ENCODE data around the gene ING4. TPM values are rescaled to one million over a fixed set of nuclear protein-coding genes. Genes with fewer than 3 reads are reported as not detected.

Gene ING4
- total RNA-seq, 3 donors from 2014 or later (not counting 1 experiment from before 2014, with no cell fraction given): 29.9 to 40.9 (median 30.2) TPM

DNA sequence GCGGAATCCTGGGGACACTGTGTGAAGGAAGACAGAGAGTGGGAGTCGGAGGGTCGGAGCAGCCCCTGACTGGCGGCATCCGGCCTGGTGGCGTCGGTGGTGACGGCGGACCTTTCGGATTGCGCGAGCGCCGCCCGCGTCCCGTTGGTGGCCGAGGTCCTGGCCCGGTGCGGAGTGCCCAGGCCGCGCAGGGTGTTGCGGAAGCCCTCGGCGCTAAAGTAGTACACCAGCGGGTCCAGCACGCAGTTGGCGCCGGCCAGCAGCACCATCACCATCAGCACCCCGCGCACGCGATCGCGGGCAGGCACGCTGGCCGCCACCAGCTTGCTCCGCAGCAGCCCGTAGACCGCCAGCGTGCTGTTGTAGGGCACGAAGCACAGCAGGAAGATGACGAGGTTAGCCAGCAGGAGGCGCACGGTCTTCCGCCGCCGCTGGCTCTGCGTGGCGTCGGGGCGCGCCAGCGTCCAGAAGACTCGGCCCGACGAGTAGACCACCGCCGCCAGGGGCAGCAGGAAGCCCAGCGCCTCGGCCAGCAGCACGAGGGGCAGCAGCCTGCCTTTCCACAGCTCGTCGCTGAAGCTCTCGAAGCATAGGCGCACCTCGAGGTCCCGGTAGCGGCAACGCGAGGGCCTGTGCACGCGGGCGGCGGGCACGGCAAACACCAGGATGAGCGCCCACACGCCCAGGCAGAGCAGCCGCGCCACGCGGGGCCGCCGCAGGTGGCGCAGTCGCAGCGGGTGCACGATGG lies 42.6 kb downstream of the ING4 start:
- Mint-ChIP-seq H3K27ac (peak overlapping the region; percentile 47 to 48), H3K4me1 (peaks cover 6 to 31% of the 10 kb centered on the region in 2 donors), H3K27me3 (ENCODE audit: low read depth in 2 of 2) (no peaks in the 10 kb centered on the region), H3K4me3 (peak overlapping the region; percentile 47), H3K36me3 (peaks cover 7% of the 10 kb centered on the region), H3K9me3 (no peaks in the 10 kb centered on the region)
- Histone ChIP-seq H3K27ac (ENCODE audit: low read length) (no peak overlapping the region), H3K27me3 (ENCODE audit: control insufficient read depth, insufficient read depth, low read length) (no peaks in the 10 kb centered on the region), H3K36me3 (ENCODE audit: control insufficient read depth, insufficient read depth, low read length) (peaks cover 18% of the 10 kb centered on the region), H3K9me3 (ENCODE audit: control insufficient read depth, insufficient read depth, low read length) (no peaks in the 10 kb centered on the region), H3K4me1 (ENCODE audit: control insufficient read depth, insufficient read depth, low read length) (peaks cover 11% of the 10 kb centered on the region), H3K4me3 (ENCODE audit: low read length) (no peak overlapping the region)
- peak in 1 of 2 donors; percentile 81 for DNase-seq
- 59% methylated on average over 88 of the region's 88 CpGs for WGBS (ENCODE audit: insufficient coverage)
- intact Hi-C loops (cut with micrococcal nuclease): no loop called here
- TF ChIP-seq, protein P1, sequence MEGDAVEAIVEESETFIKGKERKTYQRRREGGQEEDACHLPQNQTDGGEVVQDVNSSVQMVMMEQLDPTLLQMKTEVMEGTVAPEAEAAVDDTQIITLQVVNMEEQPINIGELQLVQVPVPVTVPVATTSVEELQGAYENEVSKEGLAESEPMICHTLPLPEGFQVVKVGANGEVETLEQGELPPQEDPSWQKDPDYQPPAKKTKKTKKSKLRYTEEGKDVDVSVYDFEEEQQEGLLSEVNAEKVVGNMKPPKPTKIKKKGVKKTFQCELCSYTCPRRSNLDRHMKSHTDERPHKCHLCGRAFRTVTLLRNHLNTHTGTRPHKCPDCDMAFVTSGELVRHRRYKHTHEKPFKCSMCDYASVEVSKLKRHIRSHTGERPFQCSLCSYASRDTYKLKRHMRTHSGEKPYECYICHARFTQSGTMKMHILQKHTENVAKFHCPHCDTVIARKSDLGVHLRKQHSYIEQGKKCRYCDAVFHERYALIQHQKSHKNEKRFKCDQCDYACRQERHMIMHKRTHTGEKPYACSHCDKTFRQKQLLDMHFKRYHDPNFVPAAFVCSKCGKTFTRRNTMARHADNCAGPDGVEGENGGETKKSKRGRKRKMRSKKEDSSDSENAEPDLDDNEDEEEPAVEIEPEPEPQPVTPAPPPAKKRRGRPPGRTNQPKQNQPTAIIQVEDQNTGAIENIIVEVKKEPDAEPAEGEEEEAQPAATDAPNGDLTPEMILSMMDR (IDR thresholded peaks at IDR 0.05): peak; percentile 66
- peak; percentile 73 to 78 (median 74) for ATAC-seq

DNA sequence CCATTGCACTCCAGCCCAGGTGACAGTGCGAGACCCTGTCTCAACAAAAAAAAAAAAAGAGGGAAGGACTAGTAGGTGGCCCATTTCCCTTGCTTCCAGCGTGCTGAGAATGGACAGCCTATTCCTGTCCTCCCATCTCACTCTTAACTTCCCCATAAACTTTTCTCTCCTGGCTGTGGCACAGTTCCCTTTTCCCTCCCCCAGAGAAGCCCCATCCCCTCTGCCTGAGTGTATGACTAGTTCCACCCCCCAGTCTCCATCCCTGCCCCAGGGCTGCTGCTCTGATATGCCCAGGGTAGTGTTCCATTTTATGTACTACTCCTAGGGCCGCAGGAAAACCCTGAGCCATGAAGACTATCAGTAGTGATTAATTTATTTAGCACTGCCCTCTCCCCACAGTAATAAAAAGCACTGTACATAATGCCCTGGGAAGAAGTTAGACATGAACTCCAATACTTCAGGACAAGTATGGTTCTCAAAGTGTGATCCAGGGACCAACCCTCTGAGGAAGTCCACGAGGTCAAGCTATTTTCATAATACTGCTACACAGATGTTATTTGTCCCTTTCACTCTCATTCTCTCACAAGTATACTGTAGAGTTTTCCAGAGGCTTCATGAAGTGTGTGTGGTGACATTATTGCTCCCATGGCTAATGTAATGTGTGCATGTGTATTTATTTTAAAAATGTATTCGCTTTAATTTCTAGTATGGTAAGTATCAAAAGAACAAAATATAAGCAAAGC lies 44.3 kb downstream of the ING4 start:
- intact Hi-C loops (cut with micrococcal nuclease): no loop called here

GRCh38 chr12:6615802-6616201 lies 47.1 kb downstream of the ING4 start:
- Mint-ChIP-seq H3K36me3 (peaks cover 7% of the 10 kb centered on the region), H3K27ac (peak overlapping the region; percentile 90 to 94), H3K9me3 (no peaks in the 10 kb centered on the region), H3K4me1 (peaks cover 26 to 64% of the 10 kb centered on the region in 2 donors), H3K27me3 (ENCODE audit: low read depth in 2 of 2) (no peaks in the 10 kb centered on the region), H3K4me3 (no peak overlapping the region)
- peak overlapping the region; percentile 5 for H3K27ac ChIP-seq (ENCODE audit: low read length)
- H3K36me3 ChIP-seq (ENCODE audit: control insufficient read depth, insufficient read depth, low read length): peaks cover 15% of the 10 kb centered on the region
- peaks cover 39% of the 10 kb centered on the region for H3K4me1 ChIP-seq (ENCODE audit: control insufficient read depth, insufficient read depth, low read length)
- TF ChIP-seq, protein P1 (IDR thresholded peaks at IDR 0.05): no peak
- H3K4me3 ChIP-seq (ENCODE audit: low read length): no peak overlapping the region
- no peak for DNase-seq
- 62% methylated on average over 2 of the region's 3 CpGs for WGBS (ENCODE audit: insufficient coverage)
- ATAC-seq: no peak
- no peaks in the 10 kb centered on the region for H3K27me3 ChIP-seq (ENCODE audit: control insufficient read depth, insufficient read depth, low read length)
- intact Hi-C loops (cut with micrococcal nuclease): no loop called here
- no peaks in the 10 kb centered on the region for H3K9me3 ChIP-seq (ENCODE audit: control insufficient read depth, insufficient read depth, low read length)

More for the DNA sequence above, 44.3 kb downstream of the ING4 start:
- no peak overlapping the region for H3K4me3 Mint-ChIP-seq
- TF ChIP-seq, protein P1 (IDR thresholded peaks at IDR 0.05): no peak
- DNase-seq: no peak
- Histone ChIP-seq H3K9me3 (ENCODE audit: control insufficient read depth, insufficient read depth, low read length) (no peaks in the 10 kb centered on the region), H3K27me3 (ENCODE audit: control insufficient read depth, insufficient read depth, low read length) (no peaks in the 10 kb centered on the region), H3K4me1 (ENCODE audit: control insufficient read depth, insufficient read depth, low read length) (peaks cover 20% of the 10 kb centered on the region), H3K27ac (ENCODE audit: low read length) (no peak overlapping the region), H3K4me3 (ENCODE audit: low read length) (no peak overlapping the region), H3K36me3 (ENCODE audit: control insufficient read depth, insufficient read depth, low read length) (peaks cover 15% of the 10 kb centered on the region)
- peaks cover 7% of the 10 kb centered on the region for H3K36me3 Mint-ChIP-seq
- H3K4me1 Mint-ChIP-seq: peaks cover 15 to 41% of the 10 kb centered on the region in 2 donors
- H3K9me3 Mint-ChIP-seq: no peaks in the 10 kb centered on the region
- ATAC-seq: no peak
- peak overlapping the region; percentile 27 to 45 for H3K27ac Mint-ChIP-seq
- 76% methylated on average over 5 of the region's 5 CpGs for WGBS (ENCODE audit: insufficient coverage)
- H3K27me3 Mint-ChIP-seq (ENCODE audit: low read depth in 2 of 2): no peaks in the 10 kb centered on the region

All from natural killer cell (primary cell).